GM19324 (cell line): ENCODE data around the gene ATIC.
"Not testable (repeated sequence)": the region's sequence is repeated elsewhere in the genome, so short reads cannot be mapped to it uniquely, and the experiment has no call there.

Experiments
- ATAC-seq: cut with Tn5 transposase; IDR thresholded peaks from one replicate; pipeline ENCODE4 v1.9.1; 2021; ENCODE audit warnings: mild to moderate bottlenecking, moderate library complexity; ENCODE audit not compliant: unreplicated experiment, low FRiP score

Gene ATIC

GRCh38 chr2:215360059-215360458, 48.2 kb downstream of the ATIC start:
- not testable (repeated sequence) for ATAC-seq

GRCh38 chr2:215360596-215360995, 48.7 kb downstream of the ATIC start:
- no peak for ATAC-seq

- ATAC-seq, result no peak
Observed at GRCh38 chr2:215361211-215361875, 49.5 kb downstream of the ATIC start.

- no peak for ATAC-seq
Observed at GRCh38 chr2:215361876-215362561, 50.2 kb downstream of the ATIC start.

- no peak for ATAC-seq
Observed at GRCh38 chr2:215362562-215362904, 50.7 kb downstream of the ATIC start.

GRCh38 chr2:215363039-215363438, 51.2 kb downstream of the ATIC start:
- ATAC-seq, result no peak

- ATAC-seq, result no peak
Observed at GRCh38 chr2:215363461-215364156, 51.8 kb downstream of the ATIC start.

GRCh38 chr2:215364157-215365155, 52.6 kb downstream of the ATIC start:
- ATAC-seq, result no peak

DNA sequence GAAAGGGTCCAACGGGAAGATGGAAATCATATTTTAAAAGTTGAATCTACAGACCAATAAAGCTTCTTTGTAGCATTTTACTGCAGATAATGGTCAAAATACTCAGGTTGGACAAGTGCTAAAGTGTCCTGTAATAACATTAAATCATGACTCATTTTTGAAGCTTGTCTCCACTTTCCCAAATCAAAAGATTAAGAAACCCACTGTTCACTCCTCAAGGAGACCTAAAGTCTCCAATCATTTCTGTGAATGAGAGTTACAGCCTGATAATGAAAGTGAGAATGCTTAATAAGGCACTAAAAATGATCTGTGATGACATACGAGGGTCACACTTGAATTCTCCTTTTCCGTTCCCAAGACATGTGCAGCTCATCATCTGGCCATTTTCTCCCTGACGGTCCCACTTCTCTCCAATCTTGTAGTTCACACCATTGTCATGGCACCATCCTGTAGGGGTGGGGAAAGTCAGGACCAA, 53.4 kb downstream of the ATIC start:
- ATAC-seq, result no peak

GRCh38 chr2:215366440-215367032, 54.7 kb downstream of the ATIC start:
- no peak for ATAC-seq

DNA sequence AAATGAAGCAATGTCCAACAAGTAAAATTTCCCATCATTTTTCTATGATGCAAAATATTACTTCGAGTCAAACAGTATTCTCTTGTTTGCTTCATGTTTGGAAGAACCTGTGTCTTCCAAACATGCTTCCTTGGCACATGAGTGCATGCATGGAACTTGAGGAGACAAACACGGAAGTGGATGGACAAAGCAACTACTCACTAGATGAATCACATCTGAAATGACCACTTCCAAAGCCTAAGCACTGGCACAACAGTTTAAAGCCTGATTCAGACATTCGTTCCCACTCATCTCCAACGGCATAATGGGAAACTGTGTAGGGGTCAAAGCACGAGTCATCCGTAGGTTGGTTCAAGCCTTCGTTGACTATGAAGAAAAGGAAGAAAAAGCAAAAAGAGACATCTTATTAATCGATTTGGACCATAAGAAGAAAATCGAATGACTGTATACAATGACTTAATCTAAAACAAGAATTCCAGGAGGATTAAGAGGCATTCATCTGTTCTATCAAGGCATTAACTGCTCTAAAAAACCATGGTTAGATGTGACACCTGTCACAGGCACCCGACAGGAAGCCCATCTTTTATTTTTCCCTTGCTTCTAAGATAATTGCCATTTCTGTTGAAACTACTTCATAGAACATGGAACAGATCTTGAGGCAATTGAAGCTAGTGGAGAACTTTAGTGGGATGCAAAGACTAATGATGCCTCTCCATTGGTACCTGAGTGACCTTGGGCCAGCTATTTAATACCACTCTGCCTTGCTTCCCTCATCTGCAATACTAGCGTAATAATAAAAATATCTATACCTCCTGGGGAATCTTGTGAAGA, 56.0 kb downstream of the ATIC start:
- no peak for ATAC-seq

DNA sequence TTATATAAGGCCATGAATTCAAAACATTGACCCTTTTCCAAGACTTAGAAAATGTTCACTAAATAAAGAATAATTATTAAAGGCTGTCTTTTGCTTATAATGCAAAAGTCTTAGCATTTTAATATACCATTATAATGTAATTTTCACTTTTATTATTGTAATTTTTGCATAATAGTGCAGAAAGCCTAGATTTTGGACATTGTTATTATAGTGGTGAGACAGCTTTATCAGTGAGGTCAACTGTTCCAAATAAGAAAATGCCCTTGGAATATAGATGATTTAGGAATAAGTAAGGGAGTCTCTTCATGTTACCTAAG, 56.6 kb downstream of the ATIC start:
- ATAC-seq, result no peak

GRCh38 chr2:215369181-215369760, 57.4 kb downstream of the ATIC start:
- ATAC-seq, result no peak

- no peak for ATAC-seq
Observed at GRCh38 chr2:215370112-215370965, 58.5 kb downstream of the ATIC start.

DNA sequence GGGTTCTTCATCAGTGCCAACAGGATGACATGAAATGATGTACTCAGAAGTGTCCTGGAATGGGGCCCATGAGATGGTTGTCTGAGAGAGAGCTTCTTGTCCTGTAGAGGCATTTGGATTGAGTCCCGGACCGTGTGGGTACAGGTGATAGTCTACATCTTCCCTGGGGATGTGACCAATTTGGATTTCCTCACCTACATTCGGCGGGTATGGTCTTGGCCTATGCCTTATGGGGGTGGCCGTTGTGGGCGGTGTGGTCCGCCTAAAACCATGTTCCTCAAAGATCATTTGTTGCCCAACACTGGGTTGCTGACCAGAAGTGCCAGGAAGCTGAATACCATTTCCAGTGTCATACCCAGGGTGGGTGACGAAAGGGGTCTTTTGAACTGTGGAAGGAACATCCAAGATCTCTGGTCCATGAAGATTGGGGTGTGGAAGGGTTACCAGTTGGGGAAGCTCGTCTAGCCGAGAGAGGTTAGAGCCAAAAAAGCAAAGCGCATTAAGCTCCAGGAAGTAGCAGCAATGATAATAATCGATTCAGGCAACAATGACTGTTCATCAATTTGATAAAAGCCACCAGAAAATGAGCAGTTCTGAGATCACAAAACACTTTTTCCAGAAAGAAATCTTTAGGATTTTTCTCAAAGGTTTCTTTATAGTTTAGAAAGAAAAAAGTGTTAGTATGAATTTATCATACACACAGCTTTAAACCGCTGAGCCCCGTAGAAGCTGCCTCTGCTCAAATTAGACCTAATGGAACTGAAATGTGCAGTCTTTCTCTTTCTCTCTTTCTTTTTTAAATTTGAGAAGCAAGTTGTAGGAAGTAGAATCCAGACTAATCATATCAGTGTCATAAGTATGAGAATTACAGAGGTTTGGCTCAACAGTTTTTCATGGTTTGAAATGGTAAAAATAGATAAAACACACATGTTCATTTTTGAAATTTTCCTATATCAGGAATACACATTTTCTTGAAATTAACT, 60.3 kb downstream of the ATIC start:
- ATAC-seq, result no peak

- no peak for ATAC-seq
Observed at GRCh38 chr2:215372968-215373649, 61.2 kb downstream of the ATIC start.
